Measurements from ENCODE around the gene MET.

MET gene

DNA sequence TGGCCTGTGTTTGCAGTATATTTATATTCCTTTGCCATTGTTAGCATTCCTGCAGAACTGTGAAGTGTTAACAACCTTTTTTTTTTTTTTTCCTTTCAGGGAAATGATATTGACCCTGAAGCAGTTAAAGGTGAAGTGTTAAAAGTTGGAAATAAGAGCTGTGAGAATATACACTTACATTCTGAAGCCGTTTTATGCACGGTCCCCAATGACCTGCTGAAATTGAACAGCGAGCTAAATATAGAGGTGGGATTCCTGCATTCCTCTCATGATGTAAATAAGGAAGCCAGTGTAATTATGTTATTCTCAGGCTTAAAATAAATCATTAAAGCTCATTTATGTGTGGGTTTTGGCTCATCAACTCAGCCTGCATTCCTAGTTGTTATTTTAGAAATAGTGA is 97.5 kb downstream of the MET start:
- Histone ChIP-seq H3K9me3 (ENCODE audit: insufficient read depth, low read depth, low read length) (no peaks in the 10 kb centered on the region), H3K14ac (ENCODE audit: low read length) (no peak overlapping the region), H2BK120ac (ENCODE audit: insufficient read depth, low read length, poor library complexity) (no peak overlapping the region), H3K4me3 (ENCODE audit: low read depth, low read length) (no peak overlapping the region), H2BK12ac (ENCODE audit: low read length) (no peak overlapping the region), H3K4me2 (ENCODE audit: low read length) (no peak overlapping the region), H3K23ac (ENCODE audit: low read length) (no peak overlapping the region), H4K12ac (ENCODE audit: low read depth, low read length) (no peak overlapping the region), H3K4me1 (ENCODE audit: control insufficient read depth in 1 of 2, insufficient read depth in 2 of 2, low read length in 2 of 2) (no peaks in the 10 kb centered on the region), H2BK5ac (ENCODE audit: low read depth, low read length, poor library complexity) (no peak overlapping the region), H3K9ac (ENCODE audit: low read length) (no peak overlapping the region), H3K36me3 (ENCODE audit: control insufficient read depth in 1 of 2, insufficient read depth in 2 of 2, low read length in 2 of 2) (no peaks in the 10 kb centered on the region), H3K4ac (ENCODE audit: low read depth, low read length) (no peak overlapping the region), H4K91ac (ENCODE audit: low read depth, low read length) (no peak overlapping the region), H2AK5ac (ENCODE audit: low read length) (no peak overlapping the region), H3K79me1 (ENCODE audit: low read length) (no peaks in the 10 kb centered on the region), H3K27me3 (ENCODE audit: insufficient read depth, low read length) (no peaks in the 10 kb centered on the region), H4K8ac (ENCODE audit: low read depth, low read length) (no peak overlapping the region), H2AFZ (ENCODE audit: insufficient read depth, low read length, poor library complexity) (no peak overlapping the region), H3K18ac (ENCODE audit: low read length) (no peak overlapping the region), H3K79me2 (ENCODE audit: control insufficient read depth, insufficient read depth, low read length, poor library complexity) (no peaks in the 10 kb centered on the region), H3K27ac (ENCODE audit: low read depth, low read length) (no peak overlapping the region)
- DNase-seq, result no peak
- no CpG with 5 or more reads among the region's 3 CpGs for WGBS (ENCODE audit: extremely low coverage, insufficient coverage, insufficient read length)

DNA sequence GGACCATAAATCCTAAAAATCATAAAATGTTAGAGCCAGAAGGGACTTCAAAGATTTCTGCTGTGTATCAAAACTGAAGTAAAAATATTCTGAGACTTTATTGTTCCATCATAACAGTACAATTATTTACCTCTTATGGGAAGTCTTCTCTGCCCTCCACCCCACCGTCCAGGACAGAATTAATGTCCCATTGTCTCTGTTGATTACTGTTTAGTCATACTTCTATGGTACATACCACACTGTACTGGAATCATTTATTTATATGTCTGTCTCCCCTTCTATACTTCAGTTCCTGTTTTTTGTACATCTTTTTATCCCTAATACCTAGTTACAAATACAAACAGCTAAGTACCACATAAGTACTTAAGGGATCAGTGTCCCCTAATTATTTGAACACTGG is 98.9 kb downstream of the MET start:
- Histone ChIP-seq H3K79me2 (ENCODE audit: control insufficient read depth, insufficient read depth, low read length, poor library complexity) (no peaks in the 10 kb centered on the region), H3K27me3 (ENCODE audit: insufficient read depth, low read length) (no peaks in the 10 kb centered on the region), H3K4ac (ENCODE audit: low read depth, low read length) (no peak overlapping the region), H3K9me3 (ENCODE audit: insufficient read depth, low read depth, low read length) (no peaks in the 10 kb centered on the region), H3K4me3 (ENCODE audit: low read depth, low read length) (no peak overlapping the region), H2BK5ac (ENCODE audit: low read depth, low read length, poor library complexity) (no peak overlapping the region), H3K18ac (ENCODE audit: low read length) (no peak overlapping the region), H3K36me3 (ENCODE audit: control insufficient read depth in 1 of 2, insufficient read depth in 2 of 2, low read length in 2 of 2) (peaks cover 0 to 2% of the 10 kb centered on the region in 2 experiments), H2AK5ac (ENCODE audit: low read length) (no peak overlapping the region), H4K8ac (ENCODE audit: low read depth, low read length) (no peak overlapping the region), H2BK12ac (ENCODE audit: low read length) (no peak overlapping the region), H2BK120ac (ENCODE audit: insufficient read depth, low read length, poor library complexity) (no peak overlapping the region), H3K14ac (ENCODE audit: low read length) (no peak overlapping the region), H3K27ac (ENCODE audit: low read depth, low read length) (no peak overlapping the region), H3K9ac (ENCODE audit: low read length) (no peak overlapping the region), H3K4me1 (ENCODE audit: control insufficient read depth in 1 of 2, insufficient read depth in 2 of 2, low read length in 2 of 2) (no peaks in the 10 kb centered on the region), H2AFZ (ENCODE audit: insufficient read depth, low read length, poor library complexity) (no peak overlapping the region), H3K79me1 (ENCODE audit: low read length) (no peaks in the 10 kb centered on the region), H3K23ac (ENCODE audit: low read length) (no peak overlapping the region), H3K4me2 (ENCODE audit: low read length) (no peak overlapping the region), H4K91ac (ENCODE audit: low read depth, low read length) (no peak overlapping the region), H4K12ac (ENCODE audit: low read depth, low read length) (no peak overlapping the region)
- DNase-seq, result no peak
- no CpG with 5 or more reads among the region's 1 CpG for WGBS (ENCODE audit: extremely low coverage, insufficient coverage, insufficient read length)

- no peaks in the 10 kb centered on the region for H3K79me1 ChIP-seq (ENCODE audit: low read length)
- H4K91ac ChIP-seq (ENCODE audit: low read depth, low read length), result no peak overlapping the region
- WGBS (ENCODE audit: extremely low coverage, insufficient coverage, insufficient read length), result no CpG with 5 or more reads among the region's 7 CpGs
- no peaks in the 10 kb centered on the region for H3K9me3 ChIP-seq (ENCODE audit: insufficient read depth, low read depth, low read length)
- no peak overlapping the region for H4K8ac ChIP-seq (ENCODE audit: low read depth, low read length)
- no peaks in the 10 kb centered on the region for H3K27me3 ChIP-seq (ENCODE audit: insufficient read depth, low read length)
- H3K4me2 ChIP-seq (ENCODE audit: low read length), result no peak overlapping the region
- no peak for DNase-seq
- no peak overlapping the region for H2BK5ac ChIP-seq (ENCODE audit: low read depth, low read length, poor library complexity)
- H3K27ac ChIP-seq (ENCODE audit: low read depth, low read length), result no peak overlapping the region
- H4K12ac ChIP-seq (ENCODE audit: low read depth, low read length), result no peak overlapping the region
- no peak overlapping the region for H2BK12ac ChIP-seq (ENCODE audit: low read length)
- H3K14ac ChIP-seq (ENCODE audit: low read length), result no peak overlapping the region
- H3K4me3 ChIP-seq (ENCODE audit: low read depth, low read length), result no peak overlapping the region
- H3K4me1 ChIP-seq (ENCODE audit: control insufficient read depth in 1 of 2, insufficient read depth in 2 of 2, low read length in 2 of 2), result no peaks in the 10 kb centered on the region
- no peak overlapping the region for H3K18ac ChIP-seq (ENCODE audit: low read length)
- no peak overlapping the region for H2AFZ ChIP-seq (ENCODE audit: insufficient read depth, low read length, poor library complexity)
- H2BK120ac ChIP-seq (ENCODE audit: insufficient read depth, low read length, poor library complexity), result no peak overlapping the region
- peaks cover 0 to 2% of the 10 kb centered on the region in 2 experiments for H3K36me3 ChIP-seq (ENCODE audit: control insufficient read depth in 1 of 2, insufficient read depth in 2 of 2, low read length in 2 of 2)
- no peak overlapping the region for H2AK5ac ChIP-seq (ENCODE audit: low read length)
- no peak overlapping the region for H3K4ac ChIP-seq (ENCODE audit: low read depth, low read length)
- no peaks in the 10 kb centered on the region for H3K79me2 ChIP-seq (ENCODE audit: control insufficient read depth, insufficient read depth, low read length, poor library complexity)
- no peak overlapping the region for H3K23ac ChIP-seq (ENCODE audit: low read length)
- H3K9ac ChIP-seq (ENCODE audit: low read length), result no peak overlapping the region
These were observed 99.6 kb downstream of the MET start for GRCh38 chr7:116771640-116772039.

- Histone ChIP-seq H3K4ac (ENCODE audit: low read depth, low read length) (no peak overlapping the region), H2BK5ac (ENCODE audit: low read depth, low read length, poor library complexity) (no peak overlapping the region), H4K8ac (ENCODE audit: low read depth, low read length) (no peak overlapping the region), H3K14ac (ENCODE audit: low read length) (no peak overlapping the region), H3K4me3 (ENCODE audit: low read depth, low read length) (no peak overlapping the region), H2BK120ac (ENCODE audit: insufficient read depth, low read length, poor library complexity) (no peak overlapping the region), H3K36me3 (ENCODE audit: control insufficient read depth in 1 of 2, insufficient read depth in 2 of 2, low read length in 2 of 2) (peaks cover 0 to 2% of the 10 kb centered on the region in 2 experiments), H2BK12ac (ENCODE audit: low read length) (no peak overlapping the region), H3K9me3 (ENCODE audit: insufficient read depth, low read depth, low read length) (no peaks in the 10 kb centered on the region), H2AK5ac (ENCODE audit: low read length) (no peak overlapping the region), H4K12ac (ENCODE audit: low read depth, low read length) (no peak overlapping the region), H3K79me2 (ENCODE audit: control insufficient read depth, insufficient read depth, low read length, poor library complexity) (no peaks in the 10 kb centered on the region), H3K23ac (ENCODE audit: low read length) (no peak overlapping the region), H3K79me1 (ENCODE audit: low read length) (no peaks in the 10 kb centered on the region), H3K18ac (ENCODE audit: low read length) (no peak overlapping the region), H3K4me2 (ENCODE audit: low read length) (no peak overlapping the region), H3K27me3 (ENCODE audit: insufficient read depth, low read length) (no peaks in the 10 kb centered on the region), H4K91ac (ENCODE audit: low read depth, low read length) (no peak overlapping the region), H2AFZ (ENCODE audit: insufficient read depth, low read length, poor library complexity) (no peak overlapping the region), H3K9ac (ENCODE audit: low read length) (no peak overlapping the region), H3K4me1 (ENCODE audit: control insufficient read depth in 1 of 2, insufficient read depth in 2 of 2, low read length in 2 of 2) (no peaks in the 10 kb centered on the region), H3K27ac (ENCODE audit: low read depth, low read length) (no peak overlapping the region)
- peak in 1 of 2 donors; percentile 11 for DNase-seq
These were observed 100.4 kb downstream of the MET start for GRCh38 chr7:116772423-116772863.
